Breast epithelium (tissue), 3 donors: ENCODE results near the gene BPGM.

Experiments
- CTCF ChIP-seq, 3 donors: fragments of 450-650 bp; IDR thresholded peaks; one replicate each; pipeline ENCODE4 v1.5.1; 2016 to 2017; ENCODE audit warnings: antibody characterized with exemption in 3 of 3, mild to moderate bottlenecking in 3 of 3, moderate library complexity in 3 of 3
- POLR2A ChIP-seq: fragments of 450-650 bp; IDR thresholded peaks from one replicate; pipeline ENCODE4 v1.6.1; 2016; ENCODE audit warnings: antibody characterized with exemption, mild to moderate bottlenecking, moderate library complexity
- POLR2AphosphoS5 ChIP-seq, 3 donors: sonication (generic); formaldehyde crosslinking; IDR thresholded peaks; one replicate each; pipeline ENCODE4 v1.6.1; 2017; ENCODE audit warnings: antibody characterized with exemption in 3 of 3

DNA sequence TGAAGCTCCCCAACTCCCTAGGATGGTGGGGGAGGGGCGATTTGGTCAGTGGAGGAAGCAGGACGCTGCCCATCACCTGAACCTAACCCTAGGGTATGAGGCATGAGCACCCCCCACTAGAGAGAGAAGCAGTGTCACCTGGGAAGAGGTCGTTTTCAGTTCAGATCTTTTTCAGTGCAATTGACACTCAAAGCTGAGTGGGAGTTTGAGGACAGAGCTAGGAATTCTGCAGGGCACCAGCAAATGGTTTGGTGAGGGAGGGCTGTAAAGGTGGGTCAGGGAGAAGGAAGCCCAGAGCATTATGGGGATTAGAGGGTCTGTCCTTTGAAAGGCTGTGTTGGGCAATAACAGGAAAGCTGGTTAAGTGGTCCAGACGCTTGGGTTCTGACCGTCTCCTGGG is 10.9 kb downstream of the BPGM start:
- TF ChIP-seq POLR2AphosphoS5 (IDR thresholded peaks at IDR 0.05) = no peak
- no peak for TF ChIP-seq CTCF (IDR thresholded peaks at IDR 0.05)
- TF ChIP-seq POLR2A = no peak
